ENCODE measurements around the gene MAP4K4.

DNA sequence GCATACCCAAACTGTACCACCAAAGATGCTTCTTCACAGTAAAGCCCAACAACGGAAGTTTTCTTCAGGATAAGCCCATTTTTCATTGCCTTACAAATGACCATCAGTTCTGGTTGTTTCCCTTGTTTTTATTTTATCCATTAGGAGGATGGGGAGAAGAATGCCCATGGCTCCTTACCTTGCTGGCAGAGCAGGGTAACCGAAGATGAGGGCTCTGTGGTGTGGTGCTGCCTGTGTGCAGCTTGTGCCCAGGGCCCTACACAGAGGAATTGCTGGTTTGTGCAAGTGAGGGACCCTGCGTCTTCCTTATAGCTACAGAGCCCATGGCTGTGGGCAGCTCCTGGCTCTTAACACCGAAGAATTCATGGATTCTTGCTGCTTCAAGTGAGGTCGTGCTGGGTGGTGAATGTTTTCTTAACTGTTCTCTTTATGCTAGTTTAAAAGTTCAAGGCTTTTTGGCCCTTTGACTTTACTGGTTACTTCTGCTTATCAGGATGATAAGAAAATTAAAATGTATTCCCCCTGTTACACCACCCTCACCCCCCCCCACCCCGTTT is 110.6 kb downstream of the MAP4K4 start:
- TF ChIP-seq POLR2A (IDR thresholded peaks at IDR 0.05) = no peak
- TF ChIP-seq, protein P1, sequence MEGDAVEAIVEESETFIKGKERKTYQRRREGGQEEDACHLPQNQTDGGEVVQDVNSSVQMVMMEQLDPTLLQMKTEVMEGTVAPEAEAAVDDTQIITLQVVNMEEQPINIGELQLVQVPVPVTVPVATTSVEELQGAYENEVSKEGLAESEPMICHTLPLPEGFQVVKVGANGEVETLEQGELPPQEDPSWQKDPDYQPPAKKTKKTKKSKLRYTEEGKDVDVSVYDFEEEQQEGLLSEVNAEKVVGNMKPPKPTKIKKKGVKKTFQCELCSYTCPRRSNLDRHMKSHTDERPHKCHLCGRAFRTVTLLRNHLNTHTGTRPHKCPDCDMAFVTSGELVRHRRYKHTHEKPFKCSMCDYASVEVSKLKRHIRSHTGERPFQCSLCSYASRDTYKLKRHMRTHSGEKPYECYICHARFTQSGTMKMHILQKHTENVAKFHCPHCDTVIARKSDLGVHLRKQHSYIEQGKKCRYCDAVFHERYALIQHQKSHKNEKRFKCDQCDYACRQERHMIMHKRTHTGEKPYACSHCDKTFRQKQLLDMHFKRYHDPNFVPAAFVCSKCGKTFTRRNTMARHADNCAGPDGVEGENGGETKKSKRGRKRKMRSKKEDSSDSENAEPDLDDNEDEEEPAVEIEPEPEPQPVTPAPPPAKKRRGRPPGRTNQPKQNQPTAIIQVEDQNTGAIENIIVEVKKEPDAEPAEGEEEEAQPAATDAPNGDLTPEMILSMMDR (IDR thresholded peaks at IDR 0.05 in 4 of 5, conservative IDR thresholded peaks at IDR 0.05 in 1 of 5) = no peak
